ENCODE results near the gene SKA2. TPM values are rescaled to one million over a fixed set of nuclear protein-coding genes. Genes with fewer than 3 reads are reported as not detected.

Gene SKA2, protein sequence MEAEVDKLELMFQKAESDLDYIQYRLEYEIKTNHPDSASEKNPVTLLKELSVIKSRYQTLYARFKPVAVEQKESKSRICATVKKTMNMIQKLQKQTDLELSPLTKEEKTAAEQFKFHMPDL
- 10 to 100 TPM; 29.5 to 53.8 TPM for total RNA-seq

DNA sequence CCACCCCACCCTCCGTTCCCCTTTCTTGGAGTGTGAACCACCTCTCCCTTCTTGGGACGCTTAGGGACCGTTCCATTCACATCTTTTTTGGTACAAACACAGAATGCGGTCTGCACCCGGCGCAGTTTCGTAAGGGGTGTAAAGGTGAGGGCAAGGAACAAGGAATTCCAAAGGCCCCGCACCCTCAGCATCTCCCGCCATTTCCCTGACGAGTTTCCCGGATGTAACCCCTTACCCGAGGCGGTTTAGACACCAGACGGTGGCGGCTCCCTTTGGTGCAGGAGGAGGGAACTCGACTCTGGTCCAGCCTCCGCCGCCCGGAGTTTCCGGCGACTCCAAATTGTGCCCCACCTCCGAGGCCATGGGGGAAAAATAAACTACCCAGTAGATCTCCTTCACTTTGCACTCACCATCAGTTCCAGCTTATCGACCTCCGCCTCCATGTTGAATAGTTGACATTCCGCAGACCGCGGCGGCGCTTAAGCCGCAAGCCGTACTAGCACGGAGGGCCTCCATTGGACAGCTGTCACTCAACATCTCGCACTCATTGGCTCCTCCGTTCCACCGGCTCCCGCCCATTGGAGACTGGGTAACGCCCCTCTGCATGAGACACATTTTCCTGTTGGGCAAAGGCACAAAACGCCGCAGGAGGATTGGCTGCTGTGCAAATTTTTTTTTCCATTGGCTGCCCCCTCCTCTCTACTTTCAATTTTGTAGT lies at the start of gene SKA2:
SKA2 (minus strand) TSS at position 466 of the 718 bp plus-strand sequence; CDS start at position 443, 23 bp downstream.
- Histone ChIP-seq H3K36me3 (no peaks in the 10 kb centered on the region), H3K27me3 (no peaks in the 10 kb centered on the region), H3K4me1 (no peaks in the 10 kb centered on the region), H3K9me3 (no peaks in the 10 kb centered on the region), H3K27ac (peak within 1 kb of the TSS; percentile 88), H3K9ac (ENCODE audit: low read depth in 2 of 2, low read length in 2 of 2) (peak within 1 kb of the TSS; percentile 73 to 85), H3K4me3 (peak within 1 kb of the TSS; percentile 87)
- TF ChIP-seq, protein P1, sequence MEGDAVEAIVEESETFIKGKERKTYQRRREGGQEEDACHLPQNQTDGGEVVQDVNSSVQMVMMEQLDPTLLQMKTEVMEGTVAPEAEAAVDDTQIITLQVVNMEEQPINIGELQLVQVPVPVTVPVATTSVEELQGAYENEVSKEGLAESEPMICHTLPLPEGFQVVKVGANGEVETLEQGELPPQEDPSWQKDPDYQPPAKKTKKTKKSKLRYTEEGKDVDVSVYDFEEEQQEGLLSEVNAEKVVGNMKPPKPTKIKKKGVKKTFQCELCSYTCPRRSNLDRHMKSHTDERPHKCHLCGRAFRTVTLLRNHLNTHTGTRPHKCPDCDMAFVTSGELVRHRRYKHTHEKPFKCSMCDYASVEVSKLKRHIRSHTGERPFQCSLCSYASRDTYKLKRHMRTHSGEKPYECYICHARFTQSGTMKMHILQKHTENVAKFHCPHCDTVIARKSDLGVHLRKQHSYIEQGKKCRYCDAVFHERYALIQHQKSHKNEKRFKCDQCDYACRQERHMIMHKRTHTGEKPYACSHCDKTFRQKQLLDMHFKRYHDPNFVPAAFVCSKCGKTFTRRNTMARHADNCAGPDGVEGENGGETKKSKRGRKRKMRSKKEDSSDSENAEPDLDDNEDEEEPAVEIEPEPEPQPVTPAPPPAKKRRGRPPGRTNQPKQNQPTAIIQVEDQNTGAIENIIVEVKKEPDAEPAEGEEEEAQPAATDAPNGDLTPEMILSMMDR (IDR thresholded peaks at IDR 0.05): no peak
- peak; percentile 84 for DNase-seq
- intact Hi-C loops (cut with DNase I): loop anchor here (5.0 kb wide), 1 partner anchor 48 kb away; the partner anchor contains the start of gene TRIM37

DNA sequence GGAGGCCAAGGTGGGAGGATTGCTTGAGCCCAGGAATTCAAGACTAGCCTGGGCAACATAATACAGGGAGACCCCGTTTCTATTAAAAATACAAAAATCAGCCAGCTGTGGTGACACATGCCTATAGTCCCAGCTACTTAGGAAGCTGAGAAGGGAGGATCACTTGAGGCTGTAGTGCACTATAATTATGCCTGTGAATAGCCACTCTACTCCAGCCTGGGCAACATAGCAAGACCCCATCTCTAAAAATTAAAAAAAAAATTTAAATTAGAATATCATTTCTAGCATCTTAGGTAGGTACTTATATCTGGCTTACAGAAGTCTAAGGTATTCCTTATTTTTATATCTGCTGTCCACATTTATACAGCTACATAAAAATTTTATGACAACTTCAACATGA lies 47.3 kb upstream of the SKA2 start:
- TF ChIP-seq, protein P1 (IDR thresholded peaks at IDR 0.05): no peak
- no peaks in the 10 kb centered on the region for H3K9me3 ChIP-seq
- H3K4me1 ChIP-seq: no peaks in the 10 kb centered on the region
- H3K4me3 ChIP-seq: no peak overlapping the region
- no peaks in the 10 kb centered on the region for H3K36me3 ChIP-seq
- intact Hi-C loops (cut with DNase I): no loop called here
- H3K27me3 ChIP-seq: no peaks in the 10 kb centered on the region
- no peak overlapping the region for H3K27ac ChIP-seq
- no peak overlapping the region for H3K9ac ChIP-seq (ENCODE audit: low read depth in 2 of 2, low read length in 2 of 2)
- DNase-seq: no peak

DNA sequence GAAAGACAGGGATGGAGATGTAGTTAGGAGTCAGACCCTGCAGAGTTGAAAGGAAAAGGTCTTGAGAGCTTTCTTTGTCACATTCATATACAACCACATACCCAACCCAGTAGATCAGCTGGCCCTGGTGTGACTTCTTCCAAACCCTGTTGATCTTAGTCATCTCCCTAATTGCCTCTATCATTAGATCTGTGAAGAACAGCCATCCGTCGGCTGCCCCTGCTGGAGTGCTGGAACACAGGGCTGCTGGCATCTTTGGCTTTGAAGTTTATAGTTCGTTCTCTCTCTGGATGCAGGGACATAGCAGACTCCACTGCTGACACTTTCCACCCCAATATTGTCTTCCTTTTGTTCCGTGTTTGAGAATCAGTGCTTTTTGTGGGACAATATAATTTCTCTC lies 44.4 kb upstream of the SKA2 start:
- TF ChIP-seq, protein P1 (IDR thresholded peaks at IDR 0.05): no peak
- Histone ChIP-seq H3K36me3 (no peaks in the 10 kb centered on the region), H3K4me3 (no peak overlapping the region), H3K9ac (ENCODE audit: low read depth in 2 of 2, low read length in 2 of 2) (no peak overlapping the region), H3K4me1 (no peaks in the 10 kb centered on the region), H3K27me3 (no peaks in the 10 kb centered on the region), H3K9me3 (no peaks in the 10 kb centered on the region), H3K27ac (no peak overlapping the region)
- intact Hi-C loops (cut with DNase I): no loop called here
- DNase-seq: no peak

DNA sequence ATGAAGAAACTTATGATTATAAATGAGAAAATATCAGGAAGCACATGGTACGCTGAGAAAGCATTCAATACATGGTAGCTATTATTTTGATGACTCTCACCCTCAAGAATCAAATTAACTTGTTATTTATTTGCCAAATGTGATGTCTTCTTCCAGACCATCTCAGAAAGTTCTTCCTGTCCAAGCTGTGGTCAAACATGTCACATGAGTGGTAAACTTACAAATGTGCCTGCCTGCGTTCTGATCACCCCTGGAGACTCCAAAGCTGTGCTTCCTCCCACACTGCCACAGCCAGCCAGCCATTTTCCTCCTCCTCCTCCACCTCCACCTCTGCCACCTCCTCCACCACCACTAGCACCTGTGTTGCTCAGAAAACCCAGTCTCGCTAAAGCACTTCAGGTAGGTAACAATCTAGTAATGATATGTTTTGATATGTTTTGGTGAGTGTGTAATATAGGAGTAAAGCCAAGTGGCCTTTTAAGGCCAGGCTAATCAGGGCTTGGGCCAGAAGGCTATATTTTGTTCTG lies 38.4 kb upstream of the SKA2 start:
- H3K4me1 ChIP-seq: no peaks in the 10 kb centered on the region
- H3K9me3 ChIP-seq: no peaks in the 10 kb centered on the region
- H3K27ac ChIP-seq: no peak overlapping the region
- no peaks in the 10 kb centered on the region for H3K36me3 ChIP-seq
- no peak overlapping the region for H3K9ac ChIP-seq (ENCODE audit: low read depth in 2 of 2, low read length in 2 of 2)
- intact Hi-C loops (cut with DNase I): no loop called here
- H3K27me3 ChIP-seq: no peaks in the 10 kb centered on the region
- no peak overlapping the region for H3K4me3 ChIP-seq
- no peak for DNase-seq
- TF ChIP-seq, protein P1 (IDR thresholded peaks at IDR 0.05): no peak

DNA sequence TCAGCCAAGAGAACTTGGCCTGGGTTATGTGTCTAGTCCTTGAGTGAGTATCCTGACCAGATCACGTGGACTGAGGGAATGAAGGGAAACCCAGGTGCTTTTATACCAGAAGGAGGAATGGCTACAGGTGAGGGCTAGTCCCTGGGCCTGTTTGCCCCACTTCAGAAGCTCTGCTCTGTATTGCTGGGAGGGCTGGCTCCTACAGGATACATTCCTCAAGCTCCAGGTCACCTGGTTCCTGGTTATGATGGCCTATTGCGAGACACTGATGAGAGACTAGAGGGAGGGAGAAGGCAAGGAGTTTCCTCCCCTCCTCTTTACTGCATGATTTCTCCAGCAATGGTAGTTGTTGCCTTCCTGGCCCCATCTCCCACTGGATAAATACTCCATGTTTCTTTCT lies 35.8 kb upstream of the SKA2 start:
- no peak overlapping the region for H3K9ac ChIP-seq (ENCODE audit: low read depth in 2 of 2, low read length in 2 of 2)
- no peak for DNase-seq
- no peaks in the 10 kb centered on the region for H3K36me3 ChIP-seq
- H3K4me3 ChIP-seq: no peak overlapping the region
- intact Hi-C loops (cut with DNase I): no loop called here
- TF ChIP-seq, protein P1 (IDR thresholded peaks at IDR 0.05): no peak
- no peaks in the 10 kb centered on the region for H3K9me3 ChIP-seq
- H3K4me1 ChIP-seq: no peaks in the 10 kb centered on the region
- H3K27ac ChIP-seq: no peak overlapping the region
- H3K27me3 ChIP-seq: no peaks in the 10 kb centered on the region

Measured in colonic mucosa (tissue), 4 donors.